ENCODE results near the gene SRF. TPM values are rescaled to one million over a fixed set of nuclear protein-coding genes. Genes with fewer than 3 reads are reported as not detected.
"Not testable (repeated sequence)": the region's sequence is repeated elsewhere in the genome, so short reads cannot be mapped to it uniquely, and the experiment has no call there.

SRF gene
- 37.4 TPM for polyA plus RNA-seq (2012; ENCODE audit: insufficient read depth, insufficient read length)

DNA sequence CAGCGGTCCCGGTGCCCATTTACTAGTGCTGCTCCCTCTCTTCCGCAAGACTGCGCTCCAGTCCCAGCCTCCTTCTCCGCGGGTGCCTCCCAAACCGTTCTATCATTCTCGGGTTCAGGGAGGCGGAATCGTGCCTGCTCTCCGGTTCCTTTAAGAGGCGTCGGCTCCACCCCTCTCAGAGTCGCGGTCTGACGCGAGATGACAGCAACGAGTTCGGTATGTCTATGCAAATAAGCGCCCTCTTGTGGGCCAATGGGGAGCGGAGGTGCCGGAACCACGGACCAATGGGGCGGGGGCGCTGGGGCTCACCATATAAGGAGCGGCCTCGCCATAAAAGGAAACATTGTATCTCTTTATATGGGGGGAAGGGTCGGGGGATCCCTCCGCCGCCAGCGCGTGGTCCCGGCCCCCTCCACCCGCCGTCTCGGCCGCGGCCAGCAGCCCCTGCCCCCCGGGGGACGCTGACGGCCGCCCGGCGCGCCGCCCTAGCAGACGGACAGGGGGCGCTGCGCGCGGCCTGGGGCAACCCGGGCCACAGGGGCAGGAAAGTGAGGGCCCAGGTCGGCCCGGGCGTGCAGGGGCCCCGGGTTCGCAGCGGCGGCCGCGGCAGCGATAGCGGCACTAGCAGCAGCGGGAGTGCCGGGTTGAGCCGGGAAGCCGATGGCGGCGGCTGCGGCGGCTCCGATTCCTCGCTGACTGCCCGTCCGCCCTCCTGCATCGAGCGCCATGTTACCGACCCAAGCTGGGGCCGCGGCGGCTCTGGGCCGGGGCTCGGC, at the start of gene SRF:
Gene SRF (plus strand): TSS at position 339 of the 776 bp plus-strand sequence. CDS start 388 bp downstream, at position 727.
- peak; percentile 98 for DNase-seq (ENCODE audit: low read depth, low spot score)
- H3K4me3 ChIP-seq (ENCODE audit: low read length) = peak within 1 kb of the TSS; percentile 77

DNA sequence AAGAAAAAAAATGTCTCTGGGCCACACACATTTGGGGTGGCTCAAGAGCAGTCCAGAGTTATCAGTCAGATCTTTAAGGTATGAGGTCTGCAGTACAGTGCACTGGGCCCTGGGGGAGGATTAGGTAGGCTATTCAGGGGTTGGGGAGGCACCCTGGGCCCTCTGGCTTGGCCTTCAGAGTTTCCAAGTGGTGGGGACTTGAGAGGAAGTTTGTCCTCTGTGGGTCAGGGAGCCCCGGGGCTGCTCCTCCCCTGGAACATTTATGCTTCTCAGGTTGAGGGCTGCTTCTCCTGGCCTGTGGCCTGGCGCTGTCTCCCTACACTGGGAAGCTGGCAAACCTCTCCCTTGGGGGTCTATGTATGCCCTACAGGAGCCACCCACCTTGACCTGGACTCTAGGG, 48.9 kb upstream of the SRF start:
- DNase-seq (ENCODE audit: low read depth, low spot score) = no peak
- H3K4me3 ChIP-seq (ENCODE audit: low read length) = no peak overlapping the region

DNA sequence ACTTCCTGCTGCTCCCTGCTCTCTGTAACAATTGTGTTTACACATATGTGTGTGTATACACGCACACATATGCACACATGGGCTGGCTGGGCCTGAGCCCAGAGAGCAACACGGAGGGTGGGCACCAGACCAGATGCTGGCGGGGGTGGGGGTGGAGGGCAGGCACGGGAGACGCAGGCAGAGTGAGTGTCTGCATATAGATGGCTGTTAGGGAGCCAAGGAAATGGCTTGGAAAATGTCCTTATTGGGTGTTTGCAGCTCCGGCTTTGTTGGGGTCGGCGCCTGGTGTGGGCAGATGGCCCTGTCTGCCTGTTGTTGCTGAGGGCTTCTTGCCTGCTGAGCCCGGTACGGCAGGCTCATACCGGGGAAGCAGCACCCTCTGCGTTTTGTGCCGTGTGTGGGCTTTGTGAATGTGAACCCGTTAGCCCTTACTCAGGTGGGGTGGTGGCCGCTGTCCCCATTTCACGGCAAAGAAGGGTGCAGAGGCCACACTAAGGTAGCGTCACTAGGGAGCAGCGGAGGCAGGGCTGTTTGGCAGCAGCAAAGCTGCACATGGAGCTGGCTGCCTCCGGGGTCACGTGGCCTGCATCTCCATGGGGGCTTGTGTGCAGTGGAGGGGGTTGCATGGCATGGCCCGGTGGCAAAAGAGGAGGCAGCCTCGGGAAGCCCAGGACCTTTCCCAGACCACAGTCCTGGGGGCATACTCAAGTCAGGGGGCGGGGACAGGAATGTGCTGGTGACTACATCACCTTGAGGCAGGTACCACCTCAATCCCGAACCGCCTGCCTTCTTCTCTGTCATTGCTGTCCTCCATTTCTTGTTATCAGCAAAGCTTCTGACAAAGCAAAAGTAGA, 47.4 kb upstream of the SRF start:
- no peak for DNase-seq (ENCODE audit: low read depth, low spot score)
- no peak overlapping the region for H3K4me3 ChIP-seq (ENCODE audit: low read length)

DNA sequence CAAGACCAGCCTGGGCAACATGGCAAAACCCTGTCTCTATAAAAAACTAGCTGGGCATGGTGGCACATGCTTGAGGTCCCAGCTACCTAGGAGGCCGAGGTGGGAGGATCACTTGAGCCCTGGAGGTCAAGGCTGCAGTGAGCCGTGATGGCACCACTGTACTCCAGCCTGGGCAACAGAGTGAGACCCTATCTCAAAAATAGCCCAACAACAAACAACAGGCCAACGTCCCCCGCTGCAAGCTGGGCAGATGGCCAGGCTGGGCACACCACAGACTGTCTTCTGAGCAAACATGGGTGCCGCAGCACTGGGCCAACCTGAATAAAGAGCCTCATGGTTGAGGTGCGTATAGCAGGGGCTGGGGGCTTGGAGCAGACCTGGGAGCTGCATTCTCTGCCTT, 46.6 kb upstream of the SRF start:
- no peak for DNase-seq (ENCODE audit: low read depth, low spot score)
- H3K4me3 ChIP-seq (ENCODE audit: low read length) = no peak overlapping the region

DNA sequence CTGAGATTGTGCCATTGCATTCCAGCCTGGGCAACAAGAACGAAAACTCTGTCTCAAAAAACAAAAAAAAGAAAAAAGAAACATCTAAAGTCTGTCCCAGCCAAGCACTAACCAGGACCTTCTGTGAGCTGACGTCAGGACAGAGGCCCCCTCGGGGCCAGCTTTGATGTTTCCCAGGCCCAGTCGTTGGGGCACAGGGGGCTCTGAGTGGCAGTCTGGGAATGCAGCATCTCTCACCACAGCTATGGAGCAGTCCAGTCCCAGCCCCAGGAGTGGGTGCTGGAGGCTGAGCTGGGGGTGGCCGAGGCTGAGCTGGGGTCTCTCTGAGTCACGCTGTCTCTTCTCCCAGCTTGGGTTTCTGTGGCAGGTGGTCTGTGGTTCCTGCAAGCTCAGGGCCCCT, 46.0 kb upstream of the SRF start:
- no peak overlapping the region for H3K4me3 ChIP-seq (ENCODE audit: low read length)
- no peak for DNase-seq (ENCODE audit: low read depth, low spot score)

DNA sequence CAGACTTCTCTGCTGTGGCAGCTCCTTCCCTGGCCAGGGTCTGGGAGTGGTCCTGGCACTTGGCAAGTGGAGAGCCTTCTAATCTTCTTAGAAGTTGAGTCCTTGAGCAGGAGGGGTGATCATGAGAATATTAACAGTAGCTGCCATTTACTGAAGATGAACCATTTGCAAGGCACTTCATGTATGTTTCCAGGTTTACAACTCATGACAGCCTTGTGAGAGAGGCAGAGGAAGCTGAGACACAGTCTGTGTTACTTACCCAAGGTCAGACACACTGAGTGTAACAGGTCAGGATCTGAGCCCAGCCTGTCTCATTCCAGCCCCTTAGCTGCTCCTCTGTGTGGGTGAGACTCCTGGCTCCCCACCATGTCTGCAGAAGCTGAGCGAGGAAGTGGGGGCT, 45.5 kb upstream of the SRF start:
- no peak for DNase-seq (ENCODE audit: low read depth, low spot score)
- H3K4me3 ChIP-seq (ENCODE audit: low read length) = no peak overlapping the region

DNA sequence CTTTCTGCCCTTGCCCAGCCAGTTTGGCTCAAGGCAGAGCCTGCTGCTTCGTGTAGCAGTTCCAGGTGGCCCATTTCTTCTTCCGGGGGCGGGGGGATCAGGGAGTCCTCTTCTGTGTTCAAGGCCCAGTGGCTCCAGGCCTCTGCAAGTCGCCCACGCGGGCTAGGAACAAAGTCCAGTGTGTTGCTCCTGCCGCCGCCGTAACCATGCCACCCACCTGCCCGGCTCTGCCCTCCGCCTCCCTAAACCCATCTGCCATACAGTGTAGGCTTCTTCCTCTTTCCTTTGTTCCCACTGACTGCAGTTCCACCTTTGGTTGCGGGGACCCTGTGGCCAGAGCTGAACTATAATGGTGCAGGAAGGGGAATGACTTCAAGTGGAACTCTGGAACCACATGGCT, 43.9 kb upstream of the SRF start:
- no peak overlapping the region for H3K4me3 ChIP-seq (ENCODE audit: low read length)
- DNase-seq (ENCODE audit: low read depth, low spot score) = no peak

DNA sequence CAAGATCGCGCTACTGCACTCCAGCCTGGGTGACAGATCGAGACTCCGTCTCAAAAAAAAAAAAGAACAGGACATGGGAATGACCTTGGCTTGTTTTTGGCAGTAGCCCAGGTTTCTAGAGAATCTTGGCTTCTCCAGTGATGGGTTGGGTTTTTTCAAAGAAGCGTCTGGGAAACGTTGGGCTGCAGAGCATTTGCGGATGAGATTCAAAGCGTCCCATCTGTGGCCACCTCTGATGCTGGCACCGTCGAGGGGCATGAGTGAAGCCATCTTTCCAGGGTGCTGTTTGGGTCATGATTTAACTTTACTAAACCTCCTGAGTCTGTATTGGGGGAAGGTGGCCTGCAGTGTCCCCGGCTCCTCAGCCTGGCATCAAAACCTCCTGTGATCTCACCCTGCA, 43.2 kb upstream of the SRF start:
- no peak overlapping the region for H3K4me3 ChIP-seq (ENCODE audit: low read length)
- DNase-seq (ENCODE audit: low read depth, low spot score) = no peak

DNA sequence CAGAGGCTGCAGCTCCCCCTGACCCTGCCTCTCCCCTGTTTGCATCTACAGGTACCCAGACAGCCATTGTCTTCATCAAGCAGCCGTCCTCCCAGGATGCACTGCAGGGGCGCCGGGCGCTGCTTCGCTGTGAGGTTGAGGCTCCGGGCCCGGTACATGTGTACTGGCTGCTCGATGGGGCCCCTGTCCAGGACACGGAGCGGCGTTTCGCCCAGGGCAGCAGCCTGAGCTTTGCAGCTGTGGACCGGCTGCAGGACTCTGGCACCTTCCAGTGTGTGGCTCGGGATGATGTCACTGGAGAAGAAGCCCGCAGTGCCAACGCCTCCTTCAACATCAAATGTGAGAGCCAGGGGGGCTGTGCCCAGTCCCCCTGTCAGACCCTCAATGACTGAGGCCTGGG, 42.1 kb upstream of the SRF start:
- H3K4me3 ChIP-seq (ENCODE audit: low read length) = no peak overlapping the region
- DNase-seq (ENCODE audit: low read depth, low spot score) = no peak

DNA sequence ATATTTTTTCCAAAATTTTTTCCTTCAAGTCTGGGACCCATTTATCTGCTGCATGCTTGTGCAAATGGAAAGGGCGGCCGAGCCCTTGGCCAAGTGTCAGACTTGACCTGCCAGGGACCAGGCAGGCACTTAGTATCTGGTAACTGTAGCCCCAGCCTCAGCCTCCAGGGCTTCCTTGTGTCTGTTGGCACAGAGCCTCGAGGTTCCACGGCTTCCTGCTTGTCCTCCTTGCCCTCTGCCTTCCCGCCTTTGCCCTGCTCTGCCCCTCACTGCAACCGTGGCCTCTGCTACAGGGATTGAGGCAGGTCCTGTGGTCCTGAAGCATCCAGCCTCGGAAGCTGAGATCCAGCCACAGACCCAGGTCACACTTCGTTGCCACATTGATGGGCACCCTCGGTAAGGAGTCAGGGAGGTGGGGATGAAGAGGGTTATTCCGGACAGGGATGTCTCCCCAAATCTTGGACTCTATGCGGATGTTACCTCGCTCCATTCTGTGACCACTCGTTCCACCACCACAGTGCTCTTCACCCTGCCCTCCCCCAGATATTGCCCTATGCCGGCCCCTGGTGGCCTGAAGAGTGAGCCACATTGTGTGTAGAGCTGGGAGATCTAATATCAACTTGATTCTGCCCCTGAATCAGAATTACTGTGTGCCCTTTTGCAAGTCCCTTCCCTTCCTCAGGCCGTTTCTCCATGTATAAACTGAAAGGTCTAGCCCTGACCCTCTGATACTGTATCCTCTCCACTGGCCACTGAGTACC, 41.5 kb upstream of the SRF start:
- H3K4me3 ChIP-seq (ENCODE audit: low read length) = no peak overlapping the region
- DNase-seq (ENCODE audit: low read depth, low spot score) = no peak

DNA sequence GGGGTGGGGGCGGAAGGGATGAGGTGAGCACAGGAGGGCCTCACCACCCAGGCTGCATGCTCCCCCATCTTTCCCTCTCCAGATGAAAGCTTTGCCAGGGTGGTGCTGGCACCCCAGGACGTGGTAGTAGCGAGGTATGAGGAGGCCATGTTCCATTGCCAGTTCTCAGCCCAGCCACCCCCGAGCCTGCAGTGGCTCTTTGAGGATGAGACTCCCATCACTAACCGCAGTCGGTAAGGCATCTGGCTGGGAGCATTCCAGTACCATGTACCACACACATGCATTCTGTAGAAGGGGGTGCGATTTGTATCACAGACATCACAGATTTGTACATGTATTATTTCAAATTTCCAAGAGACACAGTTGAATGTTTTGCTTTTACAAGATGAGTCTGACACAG, 40.6 kb upstream of the SRF start:
- no peak overlapping the region for H3K4me3 ChIP-seq (ENCODE audit: low read length)
- DNase-seq (ENCODE audit: low read depth, low spot score) = no peak

DNA sequence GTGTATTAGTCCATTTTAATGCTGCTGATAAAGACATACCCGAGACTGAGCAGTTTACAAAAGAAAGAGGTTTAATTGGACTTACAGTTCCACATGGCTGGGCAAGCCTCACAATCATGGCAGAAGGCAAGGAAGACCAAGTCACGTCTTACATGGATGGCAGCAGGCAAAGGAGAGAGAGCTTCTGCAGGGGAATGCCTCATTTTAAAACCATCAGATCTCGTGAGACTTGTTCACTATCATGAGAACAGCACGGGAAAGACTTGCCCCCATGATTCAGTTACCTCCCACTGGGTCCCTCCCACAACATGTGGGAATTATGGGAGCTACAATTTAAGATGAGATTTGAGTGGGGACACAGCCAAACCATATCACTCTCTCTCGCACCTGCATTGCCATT, 39.7 kb upstream of the SRF start:
- not testable (repeated sequence) for DNase-seq (ENCODE audit: low read depth, low spot score); H3K4me3 ChIP-seq (ENCODE audit: low read length)

DNA sequence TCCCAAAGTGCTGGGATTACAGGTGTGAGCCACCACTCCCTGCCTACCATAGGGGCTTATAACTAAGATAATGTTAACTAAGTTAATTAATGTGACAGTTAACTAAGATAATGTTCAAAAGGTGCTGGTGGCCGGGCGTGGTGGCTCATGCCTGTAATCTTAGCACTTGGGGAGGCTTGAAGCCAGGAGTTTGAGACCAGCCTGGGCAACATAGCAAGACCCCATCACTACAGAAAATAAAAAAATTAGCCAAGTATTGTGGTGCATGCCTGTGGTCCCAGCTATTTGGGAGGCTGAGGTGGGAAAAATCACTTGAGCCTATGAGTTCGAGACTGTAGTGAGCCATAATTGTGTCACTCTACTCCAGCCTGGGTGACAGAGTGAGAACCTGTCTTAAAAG, 32.8 kb upstream of the SRF start:
- DNase-seq (ENCODE audit: low read depth, low spot score) = no peak
- no peak overlapping the region for H3K4me3 ChIP-seq (ENCODE audit: low read length)

DNA sequence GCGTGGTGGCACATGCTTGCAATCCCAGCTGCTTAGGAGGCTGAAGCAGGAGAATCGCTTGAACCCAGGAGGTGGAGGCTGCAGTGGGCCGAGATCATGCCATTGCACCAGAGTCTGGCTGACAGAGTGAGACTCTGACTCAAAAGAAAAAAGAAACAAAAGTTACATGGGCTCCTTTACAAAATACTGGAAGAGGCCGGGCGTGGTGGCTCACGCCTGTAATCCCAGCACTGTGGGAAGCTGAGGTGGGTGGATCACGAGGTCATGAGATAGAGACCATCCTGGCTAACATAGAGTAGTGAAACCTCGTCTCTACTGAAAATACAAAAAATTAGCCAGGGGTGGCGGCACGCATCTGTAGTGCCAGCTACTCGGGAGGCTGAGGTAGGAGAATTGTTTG, 31.1 kb upstream of the SRF start:
- H3K4me3 ChIP-seq (ENCODE audit: low read length); DNase-seq (ENCODE audit: low read depth, low spot score): not testable (repeated sequence)

DNA sequence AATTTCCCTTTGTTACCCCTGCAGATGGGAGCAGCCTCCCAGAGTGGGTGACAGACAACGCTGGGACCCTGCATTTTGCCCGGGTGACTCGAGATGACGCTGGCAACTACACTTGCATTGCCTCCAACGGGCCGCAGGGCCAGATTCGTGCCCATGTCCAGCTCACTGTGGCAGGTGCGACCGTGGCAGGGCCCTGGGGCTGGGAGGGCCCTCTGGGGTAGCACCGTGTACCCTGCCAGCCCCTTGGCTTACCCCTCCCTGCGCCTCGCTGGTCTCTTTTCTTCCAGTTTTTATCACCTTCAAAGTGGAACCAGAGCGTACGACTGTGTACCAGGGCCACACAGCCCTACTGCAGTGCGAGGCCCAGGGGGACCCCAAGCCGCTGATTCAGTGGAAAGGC, 29.4 kb upstream of the SRF start:
- H3K4me3 ChIP-seq (ENCODE audit: low read length) = peak overlapping the region; percentile 62
- no peak for DNase-seq (ENCODE audit: low read depth, low spot score)

DNA sequence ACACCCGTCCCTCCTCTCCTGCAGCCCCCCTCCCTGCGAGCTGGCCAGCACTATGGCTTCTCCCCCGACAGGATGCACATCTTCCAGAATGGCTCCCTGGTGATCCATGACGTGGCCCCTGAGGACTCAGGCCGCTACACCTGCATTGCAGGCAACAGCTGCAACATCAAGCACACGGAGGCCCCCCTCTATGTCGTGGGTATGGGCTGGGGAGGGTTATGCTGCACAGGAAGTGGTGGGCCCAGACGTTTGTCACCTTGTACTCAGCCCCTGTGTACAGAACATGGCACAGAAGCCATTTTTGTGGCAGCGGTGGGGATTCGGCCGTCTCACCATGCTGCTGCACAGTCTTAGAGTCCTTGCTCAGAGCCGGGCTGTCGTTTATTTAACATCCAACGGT, 29.0 kb upstream of the SRF start:
- H3K4me3 ChIP-seq (ENCODE audit: low read length) = peak overlapping the region; percentile 62

DNA sequence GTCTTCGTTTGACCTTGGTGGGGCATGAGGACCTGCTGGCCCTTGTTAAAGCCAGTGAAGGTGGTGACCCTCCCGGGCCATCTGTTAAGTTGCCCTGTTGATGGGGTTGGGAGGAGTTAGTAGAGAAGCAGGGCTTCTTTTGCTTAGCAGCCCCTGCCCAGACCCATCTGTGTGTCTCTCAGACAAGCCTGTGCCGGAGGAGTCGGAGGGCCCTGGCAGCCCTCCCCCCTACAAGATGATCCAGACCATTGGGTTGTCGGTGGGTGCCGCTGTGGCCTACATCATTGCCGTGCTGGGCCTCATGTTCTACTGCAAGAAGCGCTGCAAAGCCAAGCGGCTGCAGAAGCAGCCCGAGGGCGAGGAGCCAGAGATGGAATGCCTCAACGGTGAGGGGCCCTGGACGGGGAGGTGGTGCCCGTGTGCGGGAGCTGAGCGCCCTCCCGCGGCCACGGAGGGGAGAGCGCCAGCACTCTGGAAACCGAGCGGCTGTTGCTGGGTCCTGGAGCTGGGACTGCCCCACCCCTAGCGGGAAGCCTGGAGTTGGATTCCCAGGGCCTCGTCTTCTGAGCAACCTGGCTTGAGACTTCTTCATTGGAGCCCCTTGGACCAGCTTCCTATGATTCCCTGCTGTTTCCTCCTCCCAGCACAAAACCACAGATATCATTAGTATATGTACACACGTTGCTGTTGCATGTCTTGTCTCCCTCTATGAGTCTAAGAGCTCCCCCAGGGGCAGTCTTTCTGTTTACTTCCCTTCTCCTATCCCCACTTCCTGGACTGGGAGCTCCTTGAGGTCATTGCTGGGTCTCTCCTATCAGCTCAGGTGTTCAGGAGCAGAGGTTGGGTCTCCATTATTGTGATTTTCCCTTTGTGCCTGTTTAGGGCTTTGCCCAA, 27.6 kb upstream of the SRF start:
- DNase-seq (ENCODE audit: low read depth, low spot score) = peak; percentile 75
- peak overlapping the region; percentile 62 for H3K4me3 ChIP-seq (ENCODE audit: low read length)

More for the DNA sequence above, 29.0 kb upstream of the SRF start:
- DNase-seq (ENCODE audit: low read depth, low spot score) = peak; percentile 96

DNA sequence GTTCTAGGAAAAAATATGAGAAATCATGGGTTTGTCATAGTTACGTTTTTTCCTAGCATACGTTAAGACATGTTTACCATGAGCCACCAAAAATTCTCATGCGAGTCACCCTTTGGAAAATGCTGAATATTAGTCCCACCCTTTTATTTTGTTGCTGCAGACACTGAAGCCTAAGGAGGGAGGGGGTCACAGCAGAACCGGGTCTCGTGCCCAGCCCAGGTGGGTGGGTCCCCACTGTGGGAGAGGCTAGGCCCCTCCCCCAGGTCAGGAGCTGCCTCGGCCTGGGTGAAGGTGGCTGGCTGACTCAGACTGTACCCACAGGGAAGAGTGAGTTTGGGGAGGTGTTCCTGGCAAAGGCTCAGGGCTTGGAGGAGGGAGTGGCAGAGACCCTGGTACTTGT, 26.2 kb upstream of the SRF start:
- H3K4me3 ChIP-seq (ENCODE audit: low read length) = no peak overlapping the region

DNA sequence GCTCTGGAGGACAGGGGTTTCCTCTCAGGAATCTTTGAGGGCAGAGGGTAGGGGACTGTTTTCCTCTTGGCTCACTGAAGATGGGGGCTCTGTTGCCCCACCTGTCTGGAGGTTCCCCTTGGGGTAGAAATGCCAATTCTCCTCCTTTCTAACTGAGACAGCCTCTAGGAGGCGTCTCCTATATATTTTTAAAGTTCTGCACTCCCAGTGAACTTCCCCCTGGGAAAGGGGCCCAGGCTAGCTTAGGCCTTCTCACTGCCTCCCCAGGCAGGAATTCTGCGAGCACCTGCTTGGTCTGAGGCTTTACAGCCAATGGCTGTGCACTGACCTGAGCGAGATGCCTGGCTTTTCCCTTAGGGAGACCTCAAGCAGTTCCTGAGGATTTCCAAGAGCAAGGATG, 24.8 kb upstream of the SRF start:
- H3K4me3 ChIP-seq (ENCODE audit: low read length) = no peak overlapping the region
- DNase-seq (ENCODE audit: low read depth, low spot score) = no peak

More for the DNA sequence above, 26.2 kb upstream of the SRF start:
- DNase-seq (ENCODE audit: low read depth, low spot score) = no peak
